ENCODE data around the gene GPR157. TPM values are rescaled to one million over a fixed set of nuclear protein-coding genes. Genes with fewer than 3 reads are reported as not detected.
A peak's percentile ranks its signal among the peaks of the same experiment; 100 is the strongest.
"Not testable (repeated sequence)": the region's sequence is repeated elsewhere in the genome, so short reads cannot be mapped to it uniquely, and the experiment has no call there.

Gene GPR157, protein sequence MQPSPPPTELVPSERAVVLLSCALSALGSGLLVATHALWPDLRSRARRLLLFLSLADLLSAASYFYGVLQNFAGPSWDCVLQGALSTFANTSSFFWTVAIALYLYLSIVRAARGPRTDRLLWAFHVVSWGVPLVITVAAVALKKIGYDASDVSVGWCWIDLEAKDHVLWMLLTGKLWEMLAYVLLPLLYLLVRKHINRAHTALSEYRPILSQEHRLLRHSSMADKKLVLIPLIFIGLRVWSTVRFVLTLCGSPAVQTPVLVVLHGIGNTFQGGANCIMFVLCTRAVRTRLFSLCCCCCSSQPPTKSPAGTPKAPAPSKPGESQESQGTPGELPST
- total RNA-seq (2014; rRNA removed): 1.9 TPM in 2 replicates
- 3.0 TPM for polyA plus RNA-seq (2012)

DNA sequence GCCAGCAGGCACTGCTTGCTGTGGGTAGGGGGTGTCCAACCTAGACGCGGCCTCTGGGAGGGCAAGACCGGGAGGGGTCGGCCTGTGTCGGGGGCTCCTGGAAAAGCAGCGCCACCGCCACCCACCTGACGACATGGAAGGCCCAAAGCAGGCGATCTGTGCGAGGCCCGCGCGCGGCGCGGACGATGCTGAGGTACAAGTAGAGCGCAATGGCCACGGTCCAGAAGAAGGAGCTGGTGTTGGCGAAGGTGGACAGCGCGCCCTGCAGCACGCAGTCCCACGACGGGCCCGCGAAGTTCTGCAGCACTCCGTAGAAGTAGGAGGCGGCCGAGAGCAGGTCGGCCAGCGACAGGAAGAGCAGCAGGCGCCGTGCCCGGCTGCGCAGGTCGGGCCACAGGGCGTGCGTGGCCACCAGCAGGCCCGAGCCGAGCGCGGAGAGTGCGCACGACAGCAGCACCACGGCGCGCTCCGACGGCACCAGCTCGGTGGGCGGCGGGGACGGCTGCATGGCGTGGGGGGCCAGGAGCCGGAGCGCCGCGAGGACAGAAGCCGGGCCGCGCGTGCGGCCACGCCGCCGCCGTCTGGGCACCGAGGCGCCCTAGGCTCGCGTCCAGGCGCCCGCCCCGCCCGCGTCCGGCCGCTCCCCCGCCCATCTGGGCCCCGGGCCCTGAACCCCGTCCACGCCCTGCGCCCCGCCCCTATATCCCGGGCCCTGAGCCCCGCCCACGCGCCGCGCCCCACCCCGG, at the start of gene GPR157:
Gene GPR157 (minus strand): TSS at position 583 of the 746 bp plus-strand sequence. CDS start 75 bp downstream, at position 508.
- DNase-seq (ENCODE audit: low read depth): peak; percentile 59

DNA sequence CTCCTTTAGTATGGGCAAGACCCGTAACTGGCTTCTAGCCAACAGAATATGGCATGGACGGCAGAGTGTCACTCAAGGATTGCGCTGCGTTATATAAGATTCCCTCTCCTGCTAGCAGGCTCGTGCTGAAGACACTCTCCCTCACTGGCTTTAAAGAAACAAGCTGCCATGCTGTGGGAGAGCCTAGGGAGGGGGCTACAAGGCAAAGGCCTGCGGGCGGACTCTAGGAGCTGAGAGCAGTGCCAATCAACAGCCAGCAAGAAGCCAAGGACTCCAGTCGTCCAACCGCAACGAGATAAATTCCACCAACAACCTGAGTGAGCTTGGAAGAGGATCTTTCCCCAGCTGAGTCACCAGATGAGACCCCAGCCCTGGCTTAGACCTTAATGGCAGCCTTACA, 45.9 kb upstream of the GPR157 start:
- no peak for DNase-seq (ENCODE audit: low read depth)

DNA sequence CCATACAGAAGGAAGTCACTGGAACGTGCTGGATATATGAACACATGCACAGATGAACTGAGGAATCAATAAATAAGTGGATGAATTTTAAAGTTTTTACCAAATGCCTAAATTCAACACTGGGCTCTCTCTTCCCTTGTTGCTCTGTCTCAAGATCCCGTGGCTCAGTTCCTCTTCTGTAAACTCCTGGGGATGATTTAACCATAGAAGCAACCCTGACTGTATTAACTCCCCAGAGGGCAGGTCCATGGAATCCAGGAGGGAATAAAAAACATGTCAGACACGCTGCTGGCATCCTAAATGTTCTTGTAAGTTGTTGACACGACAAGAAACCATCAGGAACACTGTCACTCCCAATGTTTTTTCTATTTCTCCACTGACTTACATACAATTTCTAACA, 45.3 kb upstream of the GPR157 start:
- no peak for DNase-seq (ENCODE audit: low read depth)

DNA sequence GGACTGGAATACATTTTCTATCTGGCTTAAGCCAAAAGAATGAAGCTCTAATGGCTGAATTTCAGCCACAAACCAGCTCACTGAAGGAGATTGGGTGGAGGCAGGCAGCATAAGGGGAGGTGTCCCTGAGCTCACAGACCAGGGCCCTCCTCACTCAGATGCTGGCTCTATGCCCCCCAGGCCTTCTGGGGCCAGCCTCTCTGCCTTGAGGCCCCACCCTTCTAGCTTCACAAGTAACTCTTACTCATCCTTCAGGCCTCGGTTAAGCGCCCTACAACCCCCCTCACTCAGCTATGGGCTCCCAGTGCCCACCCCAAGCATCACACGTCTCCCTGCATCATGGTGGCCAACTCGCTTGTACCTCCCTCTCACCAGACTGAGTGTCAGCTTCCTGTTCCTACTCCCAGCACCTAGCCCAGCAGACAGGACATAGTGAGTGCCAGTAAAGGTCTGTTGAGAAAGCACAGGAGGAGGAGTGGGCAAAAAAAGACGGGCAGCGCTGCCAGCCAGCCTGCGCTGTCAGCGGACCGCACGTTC, 40.8 kb upstream of the GPR157 start:
- no peak for DNase-seq (ENCODE audit: low read depth)

DNA sequence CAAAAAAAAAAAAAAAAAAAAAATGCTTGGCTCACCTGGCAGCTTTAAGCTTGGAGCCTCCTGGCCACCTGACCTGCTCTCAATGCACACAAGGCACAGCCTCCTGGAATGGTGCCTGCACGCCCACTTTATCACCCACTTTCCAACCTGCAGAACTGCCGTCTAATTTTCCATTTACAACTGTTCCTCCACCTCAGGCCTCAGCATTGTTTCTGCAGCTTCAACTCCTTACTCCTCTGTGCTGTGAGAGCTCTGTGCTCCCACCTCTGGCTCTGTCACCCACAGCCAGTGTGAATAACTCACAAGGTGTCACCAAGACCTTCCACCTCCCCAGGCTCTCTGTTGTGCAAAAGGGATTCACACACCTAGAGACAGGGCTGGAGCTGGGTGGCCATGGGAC, 38.7 kb upstream of the GPR157 start:
- no peak for DNase-seq (ENCODE audit: low read depth)

DNA sequence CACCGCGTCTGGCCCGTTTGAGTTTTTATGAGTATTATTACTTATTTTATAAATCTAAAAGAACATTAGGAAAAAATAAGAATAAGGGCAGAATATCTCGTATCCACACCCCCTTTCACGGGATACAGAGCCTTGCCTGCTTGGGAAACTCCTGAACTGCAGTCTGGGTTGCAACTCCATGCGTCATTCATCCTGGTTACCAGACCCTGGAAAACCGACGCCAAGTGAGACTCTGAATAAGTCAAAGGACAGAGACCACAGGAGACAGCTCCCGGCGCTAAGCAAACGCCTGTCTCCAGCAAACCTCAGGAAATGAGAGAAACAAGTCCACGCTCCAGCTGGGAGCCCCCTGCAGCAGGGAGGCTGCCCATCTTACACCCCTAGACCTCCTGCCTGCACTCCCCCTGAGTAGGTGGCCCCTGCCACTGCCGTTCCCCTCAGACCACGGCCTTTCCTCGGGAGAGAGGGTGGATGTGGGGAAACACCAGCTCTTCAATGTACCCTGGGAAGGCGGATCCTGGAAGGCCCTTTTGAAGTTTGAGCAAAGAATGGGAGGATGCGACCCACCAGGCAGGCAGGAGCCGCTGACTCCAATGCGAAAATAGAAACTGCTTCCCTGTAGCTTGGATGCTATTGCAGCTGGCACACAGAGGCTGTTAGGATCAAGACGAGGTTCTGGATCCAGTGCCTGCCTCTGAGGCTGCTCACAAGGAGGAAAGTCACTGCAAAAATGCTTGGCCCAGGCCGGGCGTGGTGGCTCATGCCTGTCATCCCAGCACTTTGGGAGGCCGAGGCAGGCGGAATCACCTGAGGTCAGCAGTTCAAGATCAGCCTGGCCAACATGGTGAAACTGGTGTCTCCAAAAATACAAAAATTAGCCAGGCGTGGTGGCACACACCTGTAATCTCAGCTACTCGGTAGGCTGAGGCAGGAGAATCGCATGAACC, 37.7 kb upstream of the GPR157 start:
- no peak for DNase-seq (ENCODE audit: low read depth)

DNA sequence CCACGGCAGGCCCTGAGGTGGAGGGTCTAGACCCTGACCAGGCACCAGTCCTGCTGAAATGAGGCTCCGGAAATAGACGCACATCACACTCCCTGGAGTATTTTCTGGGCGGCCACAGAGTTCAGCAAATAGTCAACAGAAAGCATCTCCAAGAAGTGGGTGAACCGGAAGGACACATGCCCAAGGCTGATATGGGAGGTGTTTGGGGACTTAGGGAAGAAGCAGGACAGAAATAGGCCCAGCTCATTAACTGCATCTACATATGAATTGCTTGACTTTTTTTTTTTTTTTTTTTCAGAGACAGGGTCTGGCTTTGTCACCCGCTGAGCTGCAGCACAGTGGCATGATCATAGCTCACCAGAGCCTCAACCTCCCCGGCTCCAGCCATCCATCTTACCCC, 36.5 kb upstream of the GPR157 start:
- no peak for DNase-seq (ENCODE audit: low read depth)

DNA sequence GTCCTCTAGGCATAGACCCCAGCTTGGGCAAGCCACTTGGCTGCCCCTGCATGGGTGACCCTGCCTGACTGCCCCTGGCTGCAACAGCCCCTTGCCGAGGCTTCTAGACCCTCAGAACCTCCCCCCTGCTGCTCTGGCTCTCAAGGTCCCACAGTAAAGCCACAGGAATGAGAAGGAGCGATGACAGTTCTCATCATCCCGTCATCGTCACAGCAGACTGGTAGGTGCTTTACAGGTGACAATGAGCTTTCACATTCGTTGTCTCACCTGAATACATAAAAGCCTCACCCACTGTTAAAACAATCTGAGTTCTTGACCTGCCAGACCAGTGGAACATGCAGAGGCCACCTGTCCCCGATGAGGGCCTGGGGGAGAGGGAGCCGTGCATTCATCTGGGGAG, 36.0 kb upstream of the GPR157 start:
- no peak for DNase-seq (ENCODE audit: low read depth)

DNA sequence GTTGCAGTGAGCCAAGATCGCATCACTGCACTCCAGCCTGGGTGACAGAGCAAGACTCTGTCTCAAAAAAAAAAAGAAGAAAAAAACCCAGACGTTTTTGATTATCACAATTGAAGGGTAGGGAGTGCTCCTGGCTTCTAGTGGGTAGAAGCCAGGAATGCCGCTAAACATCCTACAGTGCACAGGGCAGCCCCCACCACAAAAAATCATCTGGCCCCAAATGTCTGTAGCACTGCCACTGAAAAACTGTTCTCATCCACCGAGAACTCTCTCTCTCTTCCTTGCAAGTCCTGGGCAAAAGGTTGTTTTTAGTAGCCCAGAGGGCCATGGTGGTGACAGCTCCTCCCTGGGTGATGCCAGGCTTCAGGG, 35.6 kb upstream of the GPR157 start:
- DNase-seq (ENCODE audit: low read depth): no peak

DNA sequence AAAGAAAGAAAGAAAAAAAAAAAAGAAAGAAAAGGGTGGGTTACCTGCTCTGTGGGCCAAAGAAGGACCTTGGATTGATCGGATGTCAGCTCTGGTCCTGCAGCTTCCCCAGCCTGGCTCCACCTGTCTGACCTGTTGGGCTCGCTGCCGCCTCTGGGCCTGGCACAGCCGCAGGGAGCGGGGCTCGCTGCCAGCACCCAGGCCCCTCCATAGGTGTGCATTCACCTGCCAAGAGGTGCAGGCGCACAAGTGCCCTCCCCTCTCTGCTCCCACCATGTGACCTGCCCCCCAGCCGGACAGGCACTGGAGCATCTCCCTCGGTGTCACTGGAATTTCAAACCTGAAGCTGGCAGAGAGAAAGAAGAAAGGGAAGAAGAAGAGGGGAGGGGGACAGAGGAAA, 33.1 kb upstream of the GPR157 start:
- DNase-seq (ENCODE audit: low read depth): no peak

DNA sequence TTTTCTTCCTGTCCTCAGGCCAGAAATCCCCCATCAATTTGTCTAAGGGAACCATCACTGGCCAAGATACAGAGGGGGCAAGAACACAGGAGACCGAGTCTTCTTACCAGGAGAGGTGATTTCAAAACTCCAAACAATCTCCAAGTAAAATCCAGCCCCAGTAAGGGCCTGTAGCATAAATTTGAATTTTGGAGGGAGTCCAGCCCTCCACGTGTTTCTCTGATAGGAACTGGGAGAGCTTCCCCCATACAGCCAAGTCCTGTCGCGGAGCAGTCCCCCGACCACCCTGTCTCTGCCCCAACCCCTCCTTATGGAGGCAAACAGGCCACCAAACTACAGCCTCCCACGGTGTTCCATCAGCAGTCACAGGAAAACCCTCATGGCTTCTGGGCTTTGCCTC, 32.4 kb upstream of the GPR157 start:
- DNase-seq (ENCODE audit: low read depth): no peak

DNA sequence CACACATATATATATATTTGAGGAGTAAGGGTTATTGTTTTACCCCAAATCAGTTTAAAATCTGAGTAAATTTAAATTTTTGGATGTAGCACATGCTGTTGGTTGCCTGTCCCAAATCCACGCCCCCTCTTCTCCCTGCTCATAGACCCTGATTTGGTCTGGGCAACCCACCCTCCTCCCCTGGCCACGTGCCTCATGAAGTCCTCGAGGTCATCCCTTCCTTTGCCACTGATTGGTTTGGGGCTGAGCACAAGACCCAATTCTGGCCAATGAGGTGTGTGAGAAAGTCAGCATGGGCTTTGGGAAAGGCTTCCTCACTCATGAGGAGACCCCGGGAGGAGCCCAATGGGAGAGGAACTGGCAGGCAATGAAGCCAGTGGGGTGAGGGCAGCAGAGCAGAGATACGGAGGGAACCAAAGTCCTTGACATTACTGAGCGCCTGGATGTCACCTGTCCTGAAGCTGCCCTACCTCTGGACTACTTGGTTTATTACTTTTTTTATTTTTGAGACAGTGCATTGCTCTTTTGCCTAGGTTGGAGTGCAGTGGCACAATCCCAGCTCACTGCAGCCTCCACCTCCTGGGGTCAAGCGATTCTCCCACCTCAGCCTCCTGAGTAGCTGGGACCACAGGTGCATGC, 31.3 kb upstream of the GPR157 start:
- no peak for DNase-seq (ENCODE audit: low read depth)

DNA sequence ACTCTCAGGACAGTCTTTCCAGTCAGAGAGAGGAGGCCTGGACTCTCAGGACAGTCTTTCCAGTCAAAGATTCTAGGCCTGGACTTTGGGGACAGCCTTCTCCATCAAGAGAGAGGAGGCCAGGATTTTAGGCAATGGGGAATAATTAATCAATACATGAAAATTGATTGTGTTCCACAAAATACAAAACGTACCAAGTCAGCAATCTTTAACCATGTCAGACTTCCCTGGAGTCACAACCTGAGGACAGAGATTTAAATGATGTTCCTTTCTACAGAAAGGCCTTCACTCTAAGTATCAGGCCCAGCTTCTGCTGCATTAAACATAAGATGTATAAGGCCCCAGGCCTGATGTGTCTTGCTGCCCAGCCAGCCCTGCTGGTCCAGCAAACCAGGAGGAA, 27.0 kb upstream of the GPR157 start:
- no peak for DNase-seq (ENCODE audit: low read depth)

DNA sequence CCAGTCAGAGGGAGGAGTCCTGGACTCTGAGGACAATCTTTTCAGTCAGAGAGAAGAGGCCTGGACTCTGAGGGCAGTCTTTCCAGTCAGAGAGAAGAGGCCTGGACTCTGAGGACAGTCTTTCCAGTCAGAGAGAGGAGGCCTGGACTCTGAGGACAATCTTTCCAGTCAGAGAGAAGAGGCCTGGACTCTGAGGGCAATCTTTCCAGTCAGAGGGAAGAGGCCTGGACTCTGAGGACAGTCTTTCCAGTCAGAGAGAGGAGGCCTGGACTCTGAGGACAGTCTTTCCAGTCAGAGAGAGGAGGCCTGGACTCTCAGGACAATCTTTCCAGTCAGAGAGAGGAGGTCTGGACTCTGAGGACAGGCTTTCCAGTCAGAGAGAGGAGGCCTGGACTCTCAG, 26.5 kb upstream of the GPR157 start:
- DNase-seq (ENCODE audit: low read depth): not testable (repeated sequence)

DNA sequence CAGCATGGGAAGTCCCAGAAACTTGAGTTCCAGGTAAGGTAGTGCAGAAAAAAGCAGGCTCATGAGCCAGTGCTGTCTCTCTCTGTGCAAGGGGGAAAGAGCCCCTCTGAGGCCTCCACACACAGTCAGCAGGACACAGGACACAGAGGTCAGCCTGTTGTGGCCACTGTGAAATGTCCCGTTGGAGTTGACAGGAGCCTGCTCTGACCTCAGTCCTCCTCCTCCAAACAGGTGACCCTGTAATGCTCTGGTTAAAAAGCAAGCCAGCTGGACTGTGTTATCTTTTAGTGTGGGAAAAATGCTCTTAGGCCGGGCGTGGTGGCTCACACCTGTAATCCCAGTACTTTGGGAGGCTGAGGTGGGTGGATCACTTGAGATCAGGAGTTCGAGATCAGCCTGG, 24.2 kb upstream of the GPR157 start:
- DNase-seq (ENCODE audit: low read depth): no peak

DNA sequence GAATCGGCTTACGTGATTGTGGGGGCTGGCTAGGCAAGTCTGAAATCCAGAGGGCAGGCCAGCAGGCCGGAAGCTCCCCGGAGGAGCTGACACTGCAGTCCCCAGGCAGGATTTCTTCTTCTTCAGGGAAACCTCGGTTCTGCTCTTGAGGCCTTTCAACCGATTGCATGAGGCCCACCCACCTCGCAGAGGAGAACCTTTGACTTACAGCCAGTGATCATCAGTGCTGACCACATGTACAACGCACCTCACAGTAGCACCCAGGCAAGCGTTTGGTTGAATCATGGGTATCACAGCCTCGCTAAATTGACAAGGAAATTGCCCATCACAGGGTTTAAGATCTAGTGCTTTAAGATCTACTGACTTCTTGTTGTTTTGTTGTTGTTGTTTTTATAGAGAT, 23.6 kb upstream of the GPR157 start:
- DNase-seq (ENCODE audit: low read depth): no peak

DNA sequence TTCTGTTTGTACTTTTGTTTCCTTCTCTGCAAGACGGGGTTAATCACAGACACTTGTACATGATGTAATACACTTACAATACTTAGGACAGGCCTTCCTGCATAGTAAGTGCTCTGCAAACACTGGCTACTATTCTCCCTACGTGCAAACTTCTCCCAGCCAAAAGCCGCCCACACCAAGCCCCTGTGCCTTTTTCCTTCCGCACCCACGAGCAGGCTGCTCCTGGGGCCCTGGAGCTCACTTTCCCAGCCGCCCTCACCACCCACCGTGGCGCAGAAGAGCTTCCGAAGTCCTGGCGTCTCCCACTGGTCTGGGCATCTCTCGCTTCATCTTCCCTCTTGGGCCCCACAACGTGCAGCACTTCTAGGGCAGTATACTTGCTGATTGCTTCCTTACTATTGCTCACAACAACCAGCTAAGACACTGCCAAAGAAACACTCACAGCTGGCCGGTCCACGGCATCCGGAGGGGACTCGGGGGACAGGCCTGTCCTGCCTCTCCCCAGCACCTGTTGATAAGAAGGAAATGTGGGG, 22.5 kb upstream of the GPR157 start:
- no peak for DNase-seq (ENCODE audit: low read depth)

DNA sequence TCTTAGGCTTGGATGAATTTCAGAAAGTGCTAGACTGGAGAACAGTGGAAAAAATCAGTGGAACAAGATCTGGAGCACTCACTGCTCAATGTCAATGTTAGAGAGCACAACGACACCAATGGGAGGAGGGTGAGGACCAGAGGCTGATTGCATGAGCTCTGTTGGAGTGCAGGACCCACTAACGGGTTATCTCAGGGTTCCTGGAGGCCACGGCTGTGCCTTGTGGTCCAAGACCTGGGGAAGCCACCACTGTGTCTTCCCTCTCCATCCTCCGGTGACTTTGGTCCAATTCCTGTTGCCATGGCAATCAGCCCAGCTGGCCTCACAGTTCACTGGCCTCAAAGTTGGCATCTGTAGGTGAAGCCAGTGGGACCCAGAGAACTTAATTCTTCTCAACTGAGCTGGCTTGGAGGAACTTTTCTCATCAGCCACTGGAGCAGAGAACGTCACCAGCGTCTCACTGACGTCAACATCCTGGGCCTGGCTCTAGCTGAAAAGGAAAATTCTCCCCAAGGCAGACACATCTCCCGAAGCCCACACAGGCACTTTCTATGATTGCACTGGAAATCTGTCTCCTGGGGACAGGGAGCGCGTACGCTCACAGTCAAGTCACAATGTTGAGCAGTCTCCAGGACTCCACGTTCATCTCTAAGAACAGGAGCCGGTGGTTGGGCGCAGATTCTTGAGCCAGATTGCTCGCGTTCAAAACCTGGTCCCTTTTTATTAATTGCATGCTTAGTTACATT, 21.9 kb upstream of the GPR157 start:
- no peak for DNase-seq (ENCODE audit: low read depth)

DNA sequence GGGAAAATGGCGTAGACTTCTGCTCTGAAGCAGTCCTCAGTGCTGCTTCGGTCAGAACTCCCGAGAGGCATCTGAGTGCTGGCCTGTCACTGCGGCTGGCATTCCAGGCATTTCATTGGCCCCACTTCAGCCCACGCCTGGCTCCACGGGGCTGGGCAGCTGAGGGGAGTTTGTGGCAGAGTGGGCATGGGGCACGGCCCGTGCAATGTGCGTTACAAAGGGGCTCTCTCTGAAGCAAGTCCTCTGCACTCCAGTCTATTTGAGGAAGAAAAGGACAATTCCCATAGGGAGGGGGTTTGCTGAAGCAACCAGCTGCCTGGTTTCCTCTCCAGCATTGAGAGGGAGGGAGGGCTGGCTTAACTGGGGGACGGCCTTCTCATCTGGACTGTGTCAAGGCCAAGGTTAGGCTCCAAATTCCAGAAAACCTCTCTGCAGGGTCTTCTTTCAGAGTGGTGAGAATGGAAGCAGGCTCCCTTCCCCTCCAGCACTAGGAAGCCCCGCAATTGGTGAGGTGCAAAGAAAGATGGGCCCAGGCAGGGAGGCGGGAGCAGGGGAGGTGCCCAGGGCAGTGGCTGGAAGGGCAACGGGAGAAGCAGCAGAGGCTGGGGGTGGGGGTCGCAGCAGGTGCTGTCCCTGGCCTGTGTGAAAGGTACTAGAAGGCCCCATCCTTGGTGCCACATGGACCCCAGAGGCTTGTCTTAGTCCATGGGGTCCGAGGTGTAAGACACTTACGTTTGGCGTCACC, 21.1 kb upstream of the GPR157 start:
- peak; percentile 39 for DNase-seq (ENCODE audit: low read depth)

DNA sequence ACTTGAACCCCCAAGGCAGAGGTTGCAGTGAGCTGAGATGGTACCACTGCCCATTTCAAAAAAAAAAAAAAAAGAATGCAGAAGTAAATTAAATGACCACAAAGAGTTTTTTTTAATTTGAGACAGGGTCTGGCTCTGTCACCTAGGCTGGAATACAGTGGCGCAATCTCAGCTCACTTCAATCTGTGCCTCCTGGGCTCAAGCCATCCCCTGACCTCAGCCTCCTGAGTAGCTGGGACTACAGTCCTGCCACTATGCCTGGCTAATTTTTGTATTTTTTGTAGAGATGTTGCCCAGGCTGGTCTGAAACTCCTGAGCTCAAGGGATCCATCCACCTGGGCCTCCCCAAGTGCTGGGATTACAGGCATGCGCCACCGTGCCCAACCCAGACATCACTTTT, 20.2 kb upstream of the GPR157 start:
- DNase-seq (ENCODE audit: low read depth): no peak

All from LHCN-M2 (cell line).